ENCODE results near the gene REC8.

GRCh38 chr14:24147761-24148428, 24.0 kb upstream of the REC8 start:
- TF ChIP-seq CTCF (IDR thresholded peaks at IDR 0.05; ENCODE audit: insufficient read depth, low read depth, low read length) (no peak), EZH2 (IDR thresholded peaks at IDR 0.05; ENCODE audit: insufficient read depth, low read length) (no peak)
